Measurements from ENCODE around the gene KREMEN2. TPM values are rescaled to one million over a fixed set of nuclear protein-coding genes. Genes with fewer than 3 reads are reported as not detected.

The KREMEN2 gene
- total and polyA plus RNA-seq, 2 of the 13 experiments (the other 11 are each of a cell fraction or from before 2014, with no cell fraction given), result 0.48 to 1.2 TPM

- TF ChIP-seq EHMT2 (IDR thresholded peaks at IDR 0.05; ENCODE audit: borderline replicate concordance, low read depth, low read length) (no peak), MYC (CRISPR knock-in tag; IDR thresholded peaks at IDR 0.05; ENCODE audit: borderline replicate concordance) (peak; percentile 63; the same call in 1 of the 2 replicates), ZNF672 (CRISPR knock-in tag; IDR thresholded peaks at IDR 0.05) (no peak), CERS6 (CRISPR knock-in tag; IDR thresholded peaks at IDR 0.05) (no peak), ZFP91 (CRISPR knock-in tag; IDR thresholded peaks at IDR 0.05; ENCODE audit: borderline replicate concordance) (no peak), ZNF142 (CRISPR knock-in tag; IDR thresholded peaks at IDR 0.05) (no peak), GATAD2A (CRISPR knock-in tag; IDR thresholded peaks at IDR 0.05) (peak; percentile 19; the same call in 1 of the 2 replicates), MIXL1 (CRISPR knock-in tag; IDR thresholded peaks at IDR 0.05) (no peak), ZKSCAN1 (IDR thresholded peaks at IDR 0.05; ENCODE audit: low read length) (no peak), ZNF543 (CRISPR knock-in tag; IDR thresholded peaks at IDR 0.05) (no peak), ZNF280B (CRISPR knock-in tag; IDR thresholded peaks at IDR 0.05; ENCODE audit: borderline replicate concordance) (no peak), ZNF501 (CRISPR knock-in tag; IDR thresholded peaks at IDR 0.05) (0 out of 2 replicates have a peak, but pooled peaks have one; percentile 18), NFIB (CRISPR knock-in tag; IDR thresholded peaks at IDR 0.05; ENCODE audit: borderline replicate concordance) (no peak), BCL3 (CRISPR knock-in tag; IDR thresholded peaks at IDR 0.05) (no peak), CSRNP2 (CRISPR knock-in tag; conservative IDR thresholded peaks at IDR 0.05; ENCODE audit: low read depth) (no peak), HDAC6 (IDR thresholded peaks at IDR 0.05; ENCODE audit: low read depth, low read length) (no peak)
These were observed 40.8 kb downstream of the KREMEN2 start (continued) for GRCh38 chr16:3004781-3005284.

Data from HepG2 (cell line).